Activated naive CD4-positive, alpha-beta T cell treated with anti-CD3 and anti-CD28 coated beads for 36 hours (primary cell): ENCODE data around the gene IFITM5. TPM values are rescaled to one million over a fixed set of nuclear protein-coding genes. Genes with fewer than 3 reads are reported as not detected.

Experiments
- CTCF ChIA-PET: fragments of 350-600 bp; sonication (Branson Sonifier 250); formaldehyde crosslinking; loops from one replicate; lab custom pipeline; 2021; ENCODE audit warnings: antibody characterized with exemption; lab: Charles Lee
- DNase-seq: peaks from one replicate; pipeline ENCODE4 v3.0.0-alpha.2; 2020
- H3K27ac Mint-ChIP-seq: one replicate; pipeline ENCODE4 v1.8.0; 2021; ENCODE audit warnings: mild to moderate bottlenecking, mixed read lengths
- H3K27me3 Mint-ChIP-seq: one replicate; pipeline ENCODE4 v1.8.0; 2021; ENCODE audit warnings: low read depth, mixed read lengths
- H3K36me3 Mint-ChIP-seq: one replicate; pipeline ENCODE4 v1.8.0; 2021; ENCODE audit warnings: low read depth, mixed read lengths
- H3K4me1 Mint-ChIP-seq: one replicate; pipeline ENCODE4 v1.8.0; 2021; ENCODE audit warnings: low read depth, mixed read lengths
- H3K4me3 Mint-ChIP-seq: one replicate; pipeline ENCODE4 v1.8.0; 2021; ENCODE audit warnings: mild to moderate bottlenecking, moderate library complexity, mixed read lengths
- H3K9me3 Mint-ChIP-seq: one replicate; pipeline ENCODE4 v1.8.0; 2021; ENCODE audit warnings: mixed read lengths
- intact Hi-C: fragments of 100-400 bp; cut with micrococcal nuclease; formaldehyde crosslinking; loops from one replicate; pipeline ENCODE4 v1.15.1; 2023
- total RNA-seq, 2 experiments: library from RNA; stranded (reverse); gene quantifications; one replicate each; pipeline ENCODE4 v1.2.3, GENCODE V29; 2021

The IFITM5 gene
- total RNA-seq, 2 experiments from 2014 or later: not detected

- Mint-ChIP-seq H3K9me3 (no peaks in the 10 kb centered on the region), H3K27ac (no peak overlapping the region), H3K36me3 (peaks cover 1% of the 10 kb centered on the region), H3K4me1 (no peaks in the 10 kb centered on the region), H3K4me3 (no peak overlapping the region), H3K27me3 (no peaks in the 10 kb centered on the region)
- no peak for DNase-seq
- CTCF ChIA-PET: interaction anchor here (1.1 kb wide), 2 partner anchors 48 to 81 kb away, joined by 3 to 6 read pairs; no protein-coding TSS in a partner anchor
- intact Hi-C loops: no loop called here
Measured at GRCh38 chr11:257766-258493, 41.4 kb downstream of the IFITM5 start.

DNA sequence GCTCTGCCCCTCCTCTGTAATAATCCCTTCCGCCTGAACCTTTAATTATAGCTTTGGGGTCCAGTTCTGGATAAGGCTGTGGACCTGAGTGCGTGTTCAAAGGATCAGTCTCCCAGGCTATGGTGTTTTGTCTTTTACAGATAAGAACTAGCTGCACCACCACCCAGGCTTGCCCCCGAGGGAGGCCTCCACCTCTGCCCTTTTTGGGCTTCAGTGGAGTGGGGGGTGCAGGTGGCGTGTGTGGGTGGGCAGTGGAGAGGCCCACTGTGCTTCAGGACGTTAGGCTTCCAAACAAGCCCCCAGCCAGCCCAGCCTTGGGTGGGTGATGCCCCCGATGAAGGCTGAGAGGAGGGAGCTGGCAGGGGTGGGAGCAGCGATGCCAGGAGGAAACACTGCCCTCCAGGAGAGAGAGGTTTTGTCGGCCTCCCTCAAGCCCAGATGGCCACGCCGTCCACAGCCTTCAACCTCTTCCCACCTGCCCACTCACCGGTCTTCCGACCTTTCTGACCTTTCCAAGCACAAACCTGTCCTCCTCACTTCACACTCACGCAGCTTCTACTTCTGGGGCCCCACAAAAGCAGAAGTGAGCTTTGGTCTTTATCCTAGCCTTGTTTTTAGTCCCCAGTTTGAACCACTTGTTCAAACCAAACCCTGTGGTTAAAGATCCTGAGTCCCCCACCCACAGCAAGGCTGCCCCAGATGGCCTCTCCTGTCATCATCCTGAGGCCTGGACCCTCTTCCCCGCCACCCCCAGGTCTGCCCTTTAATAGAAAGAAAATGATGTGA lies 42.2 kb downstream of the IFITM5 start:
- no peak overlapping the region for H3K4me3 Mint-ChIP-seq
- no peaks in the 10 kb centered on the region for H3K27me3 Mint-ChIP-seq
- H3K36me3 Mint-ChIP-seq: peaks cover 9% of the 10 kb centered on the region
- intact Hi-C loops: no loop called here
- no peaks in the 10 kb centered on the region for H3K4me1 Mint-ChIP-seq
- CTCF ChIA-PET: no interaction called here
- H3K9me3 Mint-ChIP-seq: no peaks in the 10 kb centered on the region
- DNase-seq: no peak
- no peak overlapping the region for H3K27ac Mint-ChIP-seq

DNA sequence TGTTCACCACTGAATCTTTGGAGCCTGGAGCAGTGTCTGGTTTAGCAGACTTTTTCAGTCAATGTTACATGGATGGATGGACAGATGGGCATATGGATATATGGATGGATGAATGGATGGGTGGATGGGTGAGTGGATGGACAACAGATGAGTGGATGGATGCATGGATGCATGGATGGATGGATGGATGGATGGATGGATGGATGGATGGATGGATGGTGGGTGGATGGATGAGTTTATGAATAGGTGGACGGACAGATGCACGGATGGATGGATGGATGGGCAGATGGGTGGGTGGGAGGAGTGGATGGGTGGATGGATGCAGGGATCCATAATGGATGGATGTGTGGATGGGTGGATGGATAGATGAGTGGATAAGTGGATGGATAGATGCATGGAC lies 43.5 kb downstream of the IFITM5 start:
- CTCF ChIA-PET: no interaction called here
- H3K27ac Mint-ChIP-seq: no peak overlapping the region

GRCh38 chr11:255176-255575 lies 44.1 kb downstream of the IFITM5 start:
- Mint-ChIP-seq H3K36me3 (peaks cover 20% of the 10 kb centered on the region), H3K27ac (no peak overlapping the region), H3K4me1 (peaks cover 8% of the 10 kb centered on the region), H3K4me3 (no peak overlapping the region), H3K27me3 (no peaks in the 10 kb centered on the region), H3K9me3 (no peaks in the 10 kb centered on the region)
- intact Hi-C loops: no loop called here
- CTCF ChIA-PET: no interaction called here
- no peak for DNase-seq

More for the DNA sequence above, 43.5 kb downstream of the IFITM5 start:
- Mint-ChIP-seq H3K9me3 (no peaks in the 10 kb centered on the region), H3K27me3 (no peaks in the 10 kb centered on the region), H3K36me3 (peaks cover 15% of the 10 kb centered on the region), H3K4me3 (no peak overlapping the region), H3K4me1 (peaks cover 3% of the 10 kb centered on the region)
- intact Hi-C loops: no loop called here
- no peak for DNase-seq

DNA sequence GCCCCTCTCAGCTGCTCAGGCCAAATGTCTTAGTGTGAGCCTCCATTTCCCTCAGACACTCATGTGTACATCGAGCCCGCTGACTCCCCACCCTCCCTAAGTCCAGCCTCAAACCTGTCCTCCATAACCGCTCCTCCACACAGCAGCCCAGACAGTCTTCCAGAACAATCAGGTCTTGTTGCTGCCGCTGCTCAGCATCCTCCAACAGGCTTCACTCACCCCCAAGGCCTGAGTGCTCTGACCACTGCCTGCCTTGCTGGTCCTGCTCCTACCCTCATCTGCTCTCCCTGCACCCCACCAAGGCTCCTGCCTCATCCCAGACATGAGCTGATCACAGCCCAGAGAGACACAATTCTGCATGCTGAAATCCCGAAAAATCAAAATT lies 45.4 kb downstream of the IFITM5 start:
- H3K9me3 Mint-ChIP-seq: no peaks in the 10 kb centered on the region

GRCh38 chr11:253160-253885 lies 46.0 kb downstream of the IFITM5 start:
- Mint-ChIP-seq H3K27me3 (no peaks in the 10 kb centered on the region), H3K36me3 (peaks cover 30% of the 10 kb centered on the region), H3K4me3 (no peak overlapping the region), H3K9me3 (no peaks in the 10 kb centered on the region), H3K4me1 (peaks cover 13% of the 10 kb centered on the region), H3K27ac (no peak overlapping the region)
- intact Hi-C loops: no loop called here
- no peak for DNase-seq
- CTCF ChIA-PET: interaction anchor here (0.7 to 1.1 kb wide), 3 partner anchors 8 to 56 kb away, joined by 3 to 4 read pairs (median 3); no protein-coding TSS in a partner anchor

More for the DNA sequence above, 45.4 kb downstream of the IFITM5 start:
- Mint-ChIP-seq H3K36me3 (peaks cover 26% of the 10 kb centered on the region), H3K4me1 (peaks cover 13% of the 10 kb centered on the region), H3K4me3 (no peak overlapping the region), H3K27ac (no peak overlapping the region), H3K27me3 (no peaks in the 10 kb centered on the region)
- CTCF ChIA-PET: interaction anchor here (0.7 to 1.1 kb wide), 3 partner anchors 7 to 57 kb away, joined by 3 to 4 read pairs (median 3); no protein-coding TSS in a partner anchor
- intact Hi-C loops: no loop called here
- no peak for DNase-seq

GRCh38 chr11:252666-253065 lies 46.7 kb downstream of the IFITM5 start:
- Mint-ChIP-seq H3K9me3 (no peaks in the 10 kb centered on the region), H3K4me1 (peaks cover 13% of the 10 kb centered on the region), H3K4me3 (no peak overlapping the region), H3K36me3 (peaks cover 34% of the 10 kb centered on the region), H3K27ac (no peak overlapping the region), H3K27me3 (no peaks in the 10 kb centered on the region)
- DNase-seq: no peak
- CTCF ChIA-PET: interaction anchor here (1.1 to 3.6 kb wide), 5 partner anchors 9 to 111 kb away, joined by 3 to 25 read pairs (median 8); no protein-coding TSS in a partner anchor
- intact Hi-C loops: no loop called here

GRCh38 chr11:251550-251949 lies 47.8 kb downstream of the IFITM5 start:
- Mint-ChIP-seq H3K36me3 (peaks cover 43% of the 10 kb centered on the region), H3K9me3 (no peaks in the 10 kb centered on the region), H3K4me1 (peaks cover 13% of the 10 kb centered on the region), H3K27me3 (no peaks in the 10 kb centered on the region), H3K4me3 (no peak overlapping the region), H3K27ac (no peak overlapping the region)
- DNase-seq: no peak
- intact Hi-C loops: loop anchor here (1.0 to 2.0 kb wide), 4 partner anchors 9 to 105 kb away; no protein-coding TSS in a partner anchor
- CTCF ChIA-PET: interaction anchor here (0.9 to 3.6 kb wide), 29 partner anchors 9 to 198 kb away, joined by 3 to 28 read pairs (median 8); partner anchors contain the start of genes BET1L, IFITM2, IFITM5 and NLRP6

DNA sequence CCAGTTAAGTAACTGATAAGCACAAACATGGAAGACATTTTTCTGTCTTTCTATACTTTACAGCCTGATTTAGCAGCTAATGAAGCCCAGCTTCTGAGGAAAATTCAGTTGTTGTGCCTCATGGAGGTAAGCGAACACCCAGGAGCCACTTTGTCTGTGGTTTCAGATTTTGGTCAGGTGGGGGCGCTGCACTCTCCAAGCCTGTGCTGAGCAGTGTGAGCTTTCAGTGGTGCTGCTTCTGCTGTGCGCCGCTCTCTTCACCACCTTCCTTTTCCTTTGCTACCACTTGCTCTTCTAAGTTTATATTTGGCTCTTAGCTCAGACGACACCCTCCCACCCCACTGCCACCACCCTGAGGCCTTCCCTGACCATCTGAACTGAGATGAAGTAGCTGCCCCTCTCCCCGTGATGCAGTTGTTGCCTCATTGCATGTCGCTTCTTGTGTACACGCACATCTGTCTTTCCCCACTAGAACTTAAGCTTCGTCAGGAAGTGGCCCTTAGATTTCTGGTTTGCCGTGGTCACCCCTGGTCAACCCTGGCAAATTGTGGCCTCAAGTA lies 48.5 kb downstream of the IFITM5 start:
- intact Hi-C loops: loop anchor here (1.0 to 2.0 kb wide), 6 partner anchors 9 to 106 kb away; no protein-coding TSS in a partner anchor
- CTCF ChIA-PET: interaction anchor here (0.7 to 3.6 kb wide), 34 partner anchors 9 to 231 kb away, joined by 3 to 28 read pairs (median 8); partner anchors contain the start of genes BET1L, IFITM2, IFITM5 and NLRP6
- H3K27ac Mint-ChIP-seq: peak overlapping the region; percentile 81
- H3K27me3 Mint-ChIP-seq: no peaks in the 10 kb centered on the region
- peaks cover 50% of the 10 kb centered on the region for H3K36me3 Mint-ChIP-seq
- peaks cover 13% of the 10 kb centered on the region for H3K4me1 Mint-ChIP-seq
- peak; percentile 93 for DNase-seq
- no peak overlapping the region for H3K4me3 Mint-ChIP-seq
- no peaks in the 10 kb centered on the region for H3K9me3 Mint-ChIP-seq

- CTCF ChIA-PET: interaction anchor here (0.6 to 3.6 kb wide), 33 partner anchors 8 to 231 kb away, joined by 3 to 28 read pairs (median 8); partner anchors contain the start of genes BET1L, IFITM2, NLRP6 and PSMD13
- intact Hi-C loops: loop anchor here (1.0 to 2.0 kb wide), 5 partner anchors 19 to 107 kb away; no protein-coding TSS in a partner anchor
- Mint-ChIP-seq H3K36me3 (peaks cover 56% of the 10 kb centered on the region), H3K4me1 (peaks cover 13% of the 10 kb centered on the region), H3K9me3 (no peaks in the 10 kb centered on the region), H3K27ac (peak overlapping the region; percentile 81), H3K27me3 (no peaks in the 10 kb centered on the region), H3K4me3 (no peak overlapping the region)
- no peak for DNase-seq
Measured at GRCh38 chr11:250274-250673, 49.1 kb downstream of the IFITM5 start.

- no peak for DNase-seq
- no peak overlapping the region for H3K27ac Mint-ChIP-seq
- CTCF ChIA-PET: interaction anchor here (1.1 to 3.6 kb wide), 6 partner anchors 12 to 114 kb away, joined by 3 to 28 read pairs (median 8); partner anchors contain the start of gene PSMD13
- intact Hi-C loops: no loop called here
- peaks cover 62% of the 10 kb centered on the region for H3K36me3 Mint-ChIP-seq
- no peaks in the 10 kb centered on the region for H3K9me3 Mint-ChIP-seq
- no peak overlapping the region for H3K4me3 Mint-ChIP-seq
- H3K27me3 Mint-ChIP-seq: no peaks in the 10 kb centered on the region
- peaks cover 15% of the 10 kb centered on the region for H3K4me1 Mint-ChIP-seq
Measured at GRCh38 chr11:249062-249461, 50.3 kb downstream of the IFITM5 start.
